ENCODE data around the gene CD70.
A peak's percentile ranks its signal among the peaks of the same experiment; 100 is the strongest.

CD70 gene

GRCh38 chr19:6576869-6577475 lies 14.0 kb downstream of the CD70 start:
- peak overlapping the region; percentile 89 for H3K27ac ChIP-seq
- H3K9me3 ChIP-seq (ENCODE audit: severe bottlenecking) = peaks cover 8% of the 10 kb centered on the region
- no peaks in the 10 kb centered on the region for H3K27me3 ChIP-seq (ENCODE audit: insufficient read depth, low read depth, severe bottlenecking)
- H3K4me3 ChIP-seq (ENCODE audit: low read depth, low read length) = no peak overlapping the region
- DNase-seq = no peak
- no peaks in the 10 kb centered on the region for H3K36me3 ChIP-seq
- no peak for TF ChIP-seq CTCF (IDR thresholded peaks at IDR 0.05; ENCODE audit: low read depth, low read length)

- TF ChIP-seq CTCF (IDR thresholded peaks at IDR 0.05; ENCODE audit: low read depth, low read length) = no peak
- Histone ChIP-seq H3K9me3 (ENCODE audit: severe bottlenecking) (peaks cover 13% of the 10 kb centered on the region), H3K36me3 (no peaks in the 10 kb centered on the region)
These were observed 17.6 kb downstream of the CD70 start for GRCh38 chr19:6573350-6573749.

GRCh38 chr19:6572217-6572616 lies 18.7 kb downstream of the CD70 start:
- TF ChIP-seq CTCF (IDR thresholded peaks at IDR 0.05; ENCODE audit: low read depth, low read length) = no peak
- peaks cover 2% of the 10 kb centered on the region for H3K27me3 ChIP-seq (ENCODE audit: insufficient read depth, low read depth, severe bottlenecking)
- no peak overlapping the region for H3K4me3 ChIP-seq (ENCODE audit: low read depth, low read length)
- DNase-seq = no peak
- no peaks in the 10 kb centered on the region for H3K36me3 ChIP-seq
- peaks cover 7% of the 10 kb centered on the region for H3K9me3 ChIP-seq (ENCODE audit: severe bottlenecking)
- no peak overlapping the region for H3K27ac ChIP-seq

More at GRCh38 chr19:6573350-6573749, 17.6 kb downstream of the CD70 start:
- H3K27ac ChIP-seq = no peak overlapping the region
- H3K4me3 ChIP-seq (ENCODE audit: low read depth, low read length) = no peak overlapping the region
- no peak for DNase-seq
- no peaks in the 10 kb centered on the region for H3K27me3 ChIP-seq (ENCODE audit: insufficient read depth, low read depth, severe bottlenecking)

- H3K4me3 ChIP-seq (ENCODE audit: low read depth, low read length) = no peak overlapping the region
- peaks cover 7% of the 10 kb centered on the region for H3K9me3 ChIP-seq (ENCODE audit: severe bottlenecking)
- no peak for DNase-seq
- no peak for TF ChIP-seq CTCF (IDR thresholded peaks at IDR 0.05; ENCODE audit: low read depth, low read length)
- H3K27me3 ChIP-seq (ENCODE audit: insufficient read depth, low read depth, severe bottlenecking) = peaks cover 4% of the 10 kb centered on the region
- H3K36me3 ChIP-seq = no peaks in the 10 kb centered on the region
- no peak overlapping the region for H3K27ac ChIP-seq
These were observed 19.8 kb downstream of the CD70 start for GRCh38 chr19:6571167-6571566.

GRCh38 chr19:6570764-6571163 lies 20.2 kb downstream of the CD70 start:
- TF ChIP-seq CTCF (IDR thresholded peaks at IDR 0.05; ENCODE audit: low read depth, low read length) = no peak
- Histone ChIP-seq H3K36me3 (no peaks in the 10 kb centered on the region), H3K27me3 (ENCODE audit: insufficient read depth, low read depth, severe bottlenecking) (peaks cover 4% of the 10 kb centered on the region), H3K27ac (no peak overlapping the region), H3K9me3 (ENCODE audit: severe bottlenecking) (peaks cover 7% of the 10 kb centered on the region), H3K4me3 (ENCODE audit: low read depth, low read length) (no peak overlapping the region)
- no peak for DNase-seq

- peaks cover 10% of the 10 kb centered on the region for H3K9me3 ChIP-seq (ENCODE audit: severe bottlenecking)
- no peak overlapping the region for H3K4me3 ChIP-seq (ENCODE audit: low read depth, low read length)
- DNase-seq = no peak
- no peak overlapping the region for H3K27ac ChIP-seq
- H3K36me3 ChIP-seq = no peaks in the 10 kb centered on the region
- peaks cover 4% of the 10 kb centered on the region for H3K27me3 ChIP-seq (ENCODE audit: insufficient read depth, low read depth, severe bottlenecking)
- no peak for TF ChIP-seq CTCF (IDR thresholded peaks at IDR 0.05; ENCODE audit: low read depth, low read length)
These were observed 22.1 kb downstream of the CD70 start for GRCh38 chr19:6568816-6569215.

Measured in WERI-Rb-1 (cell line).